GM18502 (cell line): ENCODE measurements around the gene ATP6AP1.
A peak's percentile ranks its signal among the peaks of the same experiment; 100 is the strongest.
"Not testable (repeated sequence)": the region's sequence is repeated elsewhere in the genome, so short reads cannot be mapped to it uniquely, and the experiment has no call there.

Experiments used
- ATAC-seq: cut with Tn5 transposase; IDR thresholded peaks from one replicate; pipeline ENCODE4 v1.9.1; 2021; ENCODE audit warnings: mild to moderate bottlenecking; ENCODE audit not compliant: unreplicated experiment, poor library complexity

ATP6AP1 gene, protein sequence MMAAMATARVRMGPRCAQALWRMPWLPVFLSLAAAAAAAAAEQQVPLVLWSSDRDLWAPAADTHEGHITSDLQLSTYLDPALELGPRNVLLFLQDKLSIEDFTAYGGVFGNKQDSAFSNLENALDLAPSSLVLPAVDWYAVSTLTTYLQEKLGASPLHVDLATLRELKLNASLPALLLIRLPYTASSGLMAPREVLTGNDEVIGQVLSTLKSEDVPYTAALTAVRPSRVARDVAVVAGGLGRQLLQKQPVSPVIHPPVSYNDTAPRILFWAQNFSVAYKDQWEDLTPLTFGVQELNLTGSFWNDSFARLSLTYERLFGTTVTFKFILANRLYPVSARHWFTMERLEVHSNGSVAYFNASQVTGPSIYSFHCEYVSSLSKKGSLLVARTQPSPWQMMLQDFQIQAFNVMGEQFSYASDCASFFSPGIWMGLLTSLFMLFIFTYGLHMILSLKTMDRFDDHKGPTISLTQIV

DNA sequence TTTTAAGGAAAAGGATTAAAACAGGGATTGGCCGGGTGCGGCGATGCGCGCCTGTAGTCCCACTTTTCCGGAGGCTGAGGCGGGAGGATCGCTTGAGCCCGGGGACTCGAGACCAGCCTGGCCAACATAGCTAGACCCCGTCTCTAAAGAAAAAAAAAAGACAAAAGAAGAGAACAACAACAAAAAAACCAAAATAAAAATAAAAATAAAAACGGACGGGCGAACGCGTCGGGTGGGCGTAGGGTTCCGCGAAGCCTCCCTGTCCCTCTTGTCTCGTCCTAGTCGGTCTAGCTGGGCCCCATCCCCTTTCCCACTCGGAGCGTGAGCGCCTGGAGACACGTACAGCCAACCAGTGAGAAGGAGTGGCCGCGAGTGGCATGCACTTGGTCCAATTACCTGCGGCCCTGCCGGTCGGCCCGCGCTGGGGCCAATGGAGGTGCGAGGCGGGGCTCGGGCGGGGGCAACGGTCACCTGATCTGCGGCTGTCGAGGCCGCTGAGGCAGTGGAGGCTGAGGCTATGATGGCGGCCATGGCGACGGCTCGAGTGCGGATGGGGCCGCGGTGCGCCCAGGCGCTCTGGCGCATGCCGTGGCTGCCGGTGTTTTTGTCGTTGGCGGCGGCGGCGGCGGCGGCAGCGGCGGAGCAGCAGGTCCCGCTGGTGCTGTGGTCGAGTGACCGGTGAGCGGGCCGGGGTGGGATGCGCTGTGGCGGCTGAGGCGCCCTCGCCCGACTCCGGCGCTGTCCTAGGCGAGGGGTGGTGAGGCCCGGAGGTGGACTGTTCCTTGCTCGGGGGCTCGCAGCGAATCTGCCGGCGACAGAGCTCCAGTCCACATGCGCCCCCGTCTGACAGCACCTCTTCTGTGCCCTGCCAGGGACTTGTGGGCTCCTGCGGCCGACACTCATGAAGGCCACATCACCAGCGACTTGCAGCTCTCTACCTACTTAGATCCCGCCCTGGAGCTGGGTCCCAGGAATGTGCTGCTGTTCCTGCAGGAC lies at the start of gene ATP6AP1:
ATP6AP1 (plus strand) TSS at position 502 of the 996 bp plus-strand sequence; CDS start at position 518, 16 bp downstream.
- ATAC-seq: peak; percentile 92

DNA sequence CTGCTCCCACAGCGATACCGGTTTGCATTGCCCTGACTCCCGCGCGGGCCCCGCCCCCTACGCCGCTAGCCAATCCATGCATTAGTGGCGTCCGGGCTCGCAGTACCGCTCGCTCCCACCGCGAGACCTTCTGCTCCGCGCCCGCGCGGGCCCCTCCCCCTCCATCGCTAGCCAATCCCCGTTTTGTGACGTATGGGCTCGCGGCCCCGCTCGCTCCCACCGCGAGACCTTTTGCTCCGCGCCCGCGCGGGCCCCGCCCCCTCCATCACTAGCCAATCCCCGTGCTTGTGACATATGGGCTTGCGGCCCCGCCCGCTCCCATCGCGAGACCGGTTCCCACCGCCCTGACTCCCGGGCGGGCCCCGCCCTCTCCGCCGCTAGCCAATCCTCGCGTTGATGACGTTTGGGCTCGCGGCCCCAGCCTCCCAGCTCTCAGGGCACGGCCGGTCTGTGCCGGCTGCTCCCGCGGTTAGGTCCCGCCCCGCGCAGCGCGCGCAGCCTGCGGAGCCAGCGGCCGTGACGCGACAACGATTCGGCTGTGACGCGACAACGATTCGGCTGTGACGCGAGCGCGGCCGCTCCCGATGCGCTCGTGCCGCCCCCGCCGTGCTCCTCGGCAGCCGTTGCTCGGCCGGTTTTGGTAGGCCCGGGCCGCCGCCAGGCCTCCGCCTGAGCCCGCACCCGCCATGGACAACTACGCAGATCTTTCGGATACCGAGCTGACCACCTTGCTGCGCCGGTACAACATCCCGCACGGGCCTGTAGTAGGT lies 49.5 kb upstream of the ATP6AP1 start, which contains the start of gene EMD:
EMD (plus strand) TSS at position 497 of the 770 bp plus-strand sequence; CDS start at position 687, 190 bp downstream.
- ATAC-seq: peak; percentile 82

DNA sequence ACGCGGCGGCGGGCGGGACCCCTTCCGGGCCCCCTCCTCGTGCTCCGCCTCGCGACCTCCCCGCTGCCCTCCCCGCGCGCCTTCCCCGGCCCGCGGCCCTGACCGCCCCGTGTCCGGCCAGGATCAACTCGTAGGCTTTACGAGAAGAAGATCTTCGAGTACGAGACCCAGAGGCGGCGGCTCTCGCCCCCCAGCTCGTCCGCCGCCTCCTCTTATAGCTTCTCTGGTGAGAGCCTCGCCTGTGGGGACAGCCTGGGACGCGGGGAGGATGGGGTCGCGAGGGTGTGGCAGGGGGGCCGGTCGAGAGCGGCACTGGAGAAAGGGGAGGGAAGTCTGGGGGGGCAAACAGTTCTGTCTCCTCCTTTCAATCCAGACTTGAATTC lies 48.9 kb upstream of the ATP6AP1 start:
- ATAC-seq: no peak

DNA sequence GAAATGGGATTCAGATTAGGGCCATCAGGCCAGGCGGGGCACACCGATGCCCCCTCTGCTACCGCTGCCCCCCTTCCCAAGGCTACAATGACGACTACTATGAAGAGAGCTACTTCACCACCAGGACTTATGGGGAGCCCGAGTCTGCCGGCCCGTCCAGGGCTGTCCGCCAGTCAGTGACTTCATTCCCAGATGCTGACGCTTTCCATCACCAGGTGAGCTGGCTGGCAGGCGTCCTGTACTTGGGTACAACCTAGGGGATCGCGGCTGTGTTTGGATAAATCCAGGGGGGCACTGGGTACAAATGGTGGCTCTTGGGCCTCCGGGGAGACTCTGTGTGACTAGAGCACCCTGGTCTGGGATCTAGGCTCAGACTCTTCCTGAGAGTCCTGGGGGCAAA lies 48.3 kb upstream of the ATP6AP1 start:
- no peak for ATAC-seq

DNA sequence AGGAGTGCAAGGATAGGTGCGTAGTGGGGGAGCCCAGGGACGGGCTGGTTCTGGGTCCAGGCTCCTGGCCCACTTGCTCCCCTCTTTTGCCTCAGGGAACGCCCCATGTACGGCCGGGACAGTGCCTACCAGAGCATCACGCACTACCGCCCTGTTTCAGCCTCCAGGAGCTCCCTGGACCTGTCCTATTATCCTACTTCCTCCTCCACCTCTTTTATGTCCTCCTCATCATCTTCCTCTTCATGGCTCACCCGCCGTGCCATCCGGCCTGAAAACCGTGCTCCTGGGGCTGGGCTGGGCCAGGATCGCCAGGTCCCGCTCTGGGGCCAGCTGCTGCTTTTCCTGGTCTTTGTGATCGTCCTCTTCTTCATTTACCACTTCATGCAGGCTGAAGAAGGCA lies 47.7 kb upstream of the ATP6AP1 start:
- no peak for ATAC-seq

DNA sequence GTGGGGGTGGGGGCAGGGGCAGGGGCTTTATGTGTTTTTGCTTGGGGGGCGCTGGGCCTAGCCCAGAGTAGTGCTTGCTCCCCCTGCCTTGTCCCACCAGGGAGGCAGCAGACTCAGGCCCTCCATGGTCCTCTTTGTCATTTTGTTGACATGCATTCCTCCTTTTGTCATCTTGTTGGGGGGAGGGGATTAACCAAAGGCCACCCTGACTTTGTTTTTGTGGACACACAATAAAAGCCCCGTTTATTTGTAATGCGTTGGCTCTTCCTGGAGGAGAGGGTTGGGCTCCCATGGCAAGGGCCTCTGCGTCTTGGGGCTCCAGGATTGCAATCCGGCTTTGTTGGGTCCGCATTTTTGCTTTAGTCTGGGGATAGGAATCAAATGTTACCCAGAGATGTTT lies 47.2 kb upstream of the ATP6AP1 start:
- no peak for ATAC-seq

DNA sequence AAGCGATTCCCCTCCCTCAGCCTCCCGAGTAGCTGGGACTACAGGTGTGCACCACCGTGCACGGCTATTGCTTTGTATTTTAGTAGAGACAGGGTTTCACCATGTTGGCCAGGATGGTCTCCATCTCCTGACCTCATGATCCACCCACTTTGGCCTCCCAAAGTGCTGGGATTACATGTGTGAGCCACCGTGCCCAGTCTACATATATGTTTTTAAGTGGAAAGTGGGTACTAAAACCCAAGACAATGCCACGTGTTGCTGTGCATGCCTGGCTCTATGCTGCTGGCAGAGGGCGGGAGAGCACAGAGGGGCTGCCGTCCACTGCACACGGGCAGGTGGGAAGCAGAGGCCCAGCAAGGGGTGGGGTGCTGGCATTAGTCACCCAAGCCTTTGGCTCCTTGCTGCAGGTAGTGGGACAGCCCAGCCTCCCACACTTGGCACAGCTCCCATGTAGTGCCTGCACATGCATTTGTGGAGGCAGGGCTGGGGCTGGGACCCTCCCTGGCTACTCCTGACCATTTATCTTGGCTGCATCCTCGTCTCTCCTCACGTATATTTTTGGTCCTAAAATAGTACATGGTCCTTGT lies 45.9 kb upstream of the ATP6AP1 start:
- no peak for ATAC-seq

DNA sequence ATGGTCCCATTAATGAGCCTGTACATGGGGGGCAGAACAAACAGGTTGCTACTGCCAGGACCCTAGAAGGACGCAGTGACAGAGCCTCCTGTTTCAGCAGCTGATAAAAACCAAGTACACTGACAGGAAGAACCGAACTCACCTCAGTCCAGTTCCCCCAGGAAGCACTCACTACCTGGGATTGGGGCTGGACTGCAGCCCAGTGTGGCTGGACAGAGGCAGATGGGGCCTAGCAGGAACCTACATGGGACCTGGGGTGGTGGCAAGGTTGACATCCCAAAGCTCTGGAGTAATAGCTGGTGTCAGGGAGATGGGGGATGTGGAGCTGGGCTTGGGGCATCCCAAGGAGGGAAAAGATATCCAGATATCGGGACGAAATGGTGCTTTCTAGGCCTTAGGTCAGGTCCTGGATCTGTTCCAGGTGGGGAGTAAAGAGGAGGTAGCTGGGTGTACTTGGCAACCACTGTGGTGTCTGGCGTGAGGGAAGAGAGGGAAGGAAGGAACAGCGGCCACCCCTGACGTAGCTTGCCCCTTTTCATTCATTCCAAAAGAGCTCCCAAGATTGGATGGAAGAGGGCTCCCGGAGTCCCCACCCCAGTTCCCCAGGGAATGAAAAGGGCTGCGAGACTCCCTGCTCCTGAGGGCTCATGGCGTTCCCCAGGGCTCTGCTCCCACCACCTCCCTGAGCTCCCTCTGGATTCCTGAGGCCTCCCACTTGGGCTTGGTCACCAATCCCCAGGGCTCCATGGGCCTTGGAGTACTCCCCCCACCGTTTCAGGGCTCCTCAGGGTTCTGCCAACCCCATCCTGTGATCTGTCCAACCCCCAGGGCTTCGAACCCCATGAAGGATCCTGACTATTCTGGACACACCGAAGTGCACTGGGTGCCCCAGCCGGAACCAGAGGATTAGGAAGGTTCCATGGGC lies 44.9 kb upstream of the ATP6AP1 start:
- ATAC-seq: no peak

DNA sequence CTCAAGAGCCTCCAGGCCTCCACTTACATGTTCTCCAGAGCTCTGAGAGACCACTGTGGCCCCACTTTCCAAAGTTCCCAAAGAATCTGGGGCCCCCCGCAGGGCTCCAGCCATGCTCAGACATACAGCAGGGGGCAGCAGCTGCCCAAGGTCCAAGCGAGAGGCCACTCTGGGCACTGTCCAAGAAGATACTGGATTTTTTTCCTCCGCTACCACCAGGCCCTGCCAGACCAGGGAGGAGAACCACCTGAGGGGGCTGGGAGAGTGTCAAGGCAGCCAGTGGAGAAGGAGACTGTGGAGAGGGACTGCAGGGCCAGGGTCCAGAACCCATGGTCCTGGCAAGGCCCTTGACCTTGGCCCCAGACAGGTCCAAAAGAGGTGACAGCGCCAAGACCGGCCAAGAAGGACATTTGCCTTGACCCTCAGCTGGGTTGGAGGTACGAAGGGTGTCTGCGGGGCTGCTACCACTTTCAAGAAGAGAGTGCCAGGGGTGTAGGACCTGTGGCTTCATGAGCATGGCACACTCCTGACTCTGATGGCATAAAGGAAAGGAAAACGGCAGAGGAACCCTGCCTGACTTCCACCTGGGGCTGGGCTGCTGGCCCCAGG lies 44.1 kb upstream of the ATP6AP1 start:
- no peak for ATAC-seq

DNA sequence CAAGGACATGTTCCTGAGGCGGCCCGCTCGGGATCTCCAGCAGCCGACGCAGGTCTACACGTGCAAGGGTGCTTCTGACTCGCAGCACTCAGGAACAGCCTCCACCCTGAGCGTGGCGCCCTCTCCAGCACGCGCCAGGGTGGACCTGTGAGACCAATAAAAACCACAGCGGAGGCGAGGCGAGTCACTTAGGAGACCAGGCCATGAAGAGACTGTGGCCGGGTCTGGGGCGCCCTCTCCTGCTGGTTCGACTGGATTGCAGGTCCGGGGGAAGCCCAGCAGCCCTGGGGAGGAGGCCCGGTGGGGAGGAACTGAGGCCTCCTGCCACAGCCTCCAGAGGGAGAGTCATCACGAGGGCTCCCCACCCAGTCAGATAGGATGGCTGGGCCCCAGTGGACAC lies 40.4 kb upstream of the ATP6AP1 start:
- ATAC-seq: peak; percentile 29

DNA sequence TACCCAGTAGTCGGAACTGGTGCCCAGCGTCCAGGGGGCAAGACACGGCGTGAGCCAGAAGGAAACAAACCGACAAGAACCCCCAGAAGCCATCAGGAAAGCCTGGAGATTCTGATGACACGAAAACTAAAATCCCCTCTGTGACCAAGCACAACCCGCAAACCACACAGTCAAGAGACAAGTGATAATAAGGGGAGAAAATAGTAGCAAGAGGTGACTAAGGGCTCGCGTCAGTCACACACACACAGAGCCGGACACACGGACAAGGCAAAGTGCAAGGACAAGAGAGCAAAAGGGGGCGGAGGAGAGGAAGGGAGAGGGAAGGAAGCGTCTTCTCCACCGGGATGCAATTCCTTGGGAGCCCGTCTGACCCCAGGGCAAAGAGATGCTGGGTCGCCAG lies 39.8 kb upstream of the ATP6AP1 start:
- ATAC-seq: not testable (repeated sequence)

DNA sequence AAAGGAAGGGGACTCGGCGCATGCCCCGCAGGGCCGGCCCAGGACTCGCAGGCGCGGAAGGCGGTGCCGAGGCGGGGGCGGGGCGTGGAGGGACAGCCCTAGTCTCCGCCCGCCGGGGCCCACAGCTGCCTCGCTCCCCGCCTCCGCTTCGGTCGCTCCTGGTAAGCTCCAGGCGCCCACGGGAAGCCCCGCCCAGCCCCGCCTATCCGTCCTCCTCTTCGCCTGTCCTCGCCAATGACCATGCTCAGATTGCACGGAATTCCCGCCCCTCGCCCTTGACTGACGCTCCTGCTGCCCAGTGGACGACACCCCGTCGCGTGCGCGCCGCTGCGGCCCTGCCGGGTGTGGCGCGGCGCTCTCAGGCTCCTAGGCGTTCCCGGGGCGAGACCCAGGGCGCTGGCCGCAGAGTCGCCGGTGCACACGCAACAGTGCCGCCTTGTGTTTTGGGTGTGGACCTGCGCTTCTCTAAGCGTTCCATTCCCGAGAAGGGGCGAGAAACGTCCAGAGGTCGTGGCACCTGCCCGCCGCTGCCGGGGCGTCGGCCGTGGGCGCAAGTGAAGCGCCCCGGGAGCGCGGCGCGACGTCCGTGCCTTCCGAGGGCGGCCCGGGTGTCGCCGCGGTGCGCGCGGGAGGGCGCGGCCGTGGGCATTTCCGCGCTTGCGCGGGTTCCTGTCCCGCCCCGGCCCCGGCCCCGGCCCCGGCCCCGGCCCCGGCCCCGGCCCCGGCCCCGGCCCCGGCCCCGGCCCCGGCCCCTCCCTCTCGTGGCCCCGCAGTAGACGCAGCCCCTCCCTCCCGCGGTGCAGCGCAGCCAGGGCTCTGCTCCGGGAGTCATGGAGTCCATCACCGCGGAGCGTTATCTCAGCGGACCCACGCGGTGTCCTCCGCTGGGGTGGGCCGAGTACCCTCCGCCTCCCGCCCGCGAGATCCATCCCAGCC lies 38.4 kb upstream of the ATP6AP1 start:
- ATAC-seq: peak; percentile 69

DNA sequence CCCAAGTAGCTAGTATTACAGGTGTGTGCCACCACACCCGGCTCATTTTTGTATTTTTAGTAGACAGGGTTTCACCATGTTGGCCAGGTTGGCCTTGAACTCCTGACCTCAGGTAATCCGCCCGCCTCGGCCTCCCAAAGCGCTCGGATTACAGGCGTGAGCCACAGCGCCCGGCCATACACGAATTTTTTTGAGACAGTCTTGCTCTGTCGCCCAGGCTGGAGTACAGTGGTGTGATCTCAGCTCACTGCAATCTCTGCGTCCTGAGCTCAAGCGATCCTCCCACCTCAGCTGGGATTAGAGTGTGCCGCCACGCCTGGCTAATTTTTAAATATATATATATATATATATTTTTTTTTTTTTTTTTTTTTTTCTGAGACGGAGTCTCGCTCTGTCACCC lies 32.1 kb upstream of the ATP6AP1 start:
- ATAC-seq: not testable (repeated sequence)

DNA sequence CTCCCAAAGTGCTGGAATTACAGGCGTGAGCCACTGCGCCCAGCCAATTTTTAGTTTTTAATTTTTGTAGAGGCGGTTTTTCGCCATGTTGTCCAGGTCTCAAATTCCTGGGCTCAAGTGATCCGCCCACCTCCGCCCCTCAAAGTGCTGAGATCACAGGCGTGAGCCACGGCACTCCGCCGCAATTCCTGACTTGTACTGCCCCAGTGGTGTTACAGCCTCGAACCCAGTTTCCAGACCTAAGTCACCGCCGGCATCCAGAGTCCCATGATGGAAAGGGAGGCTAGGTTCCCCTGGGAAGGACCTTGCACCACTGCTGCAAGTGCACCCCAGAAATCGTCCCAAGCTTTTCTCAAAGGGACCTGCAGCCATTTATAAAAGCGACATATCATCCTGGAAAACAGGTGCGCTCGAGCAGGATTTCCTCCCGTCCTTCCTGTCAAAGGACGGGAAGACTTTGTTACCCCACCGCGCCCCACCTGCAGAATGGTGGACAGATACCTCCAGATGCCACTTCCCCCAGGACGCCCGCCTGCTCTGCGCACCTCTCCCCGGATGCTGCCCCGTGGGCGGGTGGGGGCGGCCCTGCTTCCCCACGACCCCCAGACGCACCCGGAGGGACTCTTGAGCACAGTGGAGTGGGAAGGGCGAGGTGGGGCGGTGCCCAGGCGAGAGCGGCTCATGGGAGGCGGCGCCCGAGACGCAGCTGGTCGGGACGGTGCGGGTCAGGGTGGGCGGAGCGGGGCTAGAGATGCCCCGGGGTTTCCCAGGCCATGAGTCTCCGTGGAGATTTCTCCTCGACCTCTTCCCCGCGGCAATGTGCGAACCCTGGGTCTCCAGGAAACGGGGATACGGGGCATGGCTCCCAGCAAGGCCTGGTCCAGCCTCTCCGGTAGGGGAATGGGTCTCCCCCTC lies 31.2 kb upstream of the ATP6AP1 start:
- peak; percentile 52 for ATAC-seq

DNA sequence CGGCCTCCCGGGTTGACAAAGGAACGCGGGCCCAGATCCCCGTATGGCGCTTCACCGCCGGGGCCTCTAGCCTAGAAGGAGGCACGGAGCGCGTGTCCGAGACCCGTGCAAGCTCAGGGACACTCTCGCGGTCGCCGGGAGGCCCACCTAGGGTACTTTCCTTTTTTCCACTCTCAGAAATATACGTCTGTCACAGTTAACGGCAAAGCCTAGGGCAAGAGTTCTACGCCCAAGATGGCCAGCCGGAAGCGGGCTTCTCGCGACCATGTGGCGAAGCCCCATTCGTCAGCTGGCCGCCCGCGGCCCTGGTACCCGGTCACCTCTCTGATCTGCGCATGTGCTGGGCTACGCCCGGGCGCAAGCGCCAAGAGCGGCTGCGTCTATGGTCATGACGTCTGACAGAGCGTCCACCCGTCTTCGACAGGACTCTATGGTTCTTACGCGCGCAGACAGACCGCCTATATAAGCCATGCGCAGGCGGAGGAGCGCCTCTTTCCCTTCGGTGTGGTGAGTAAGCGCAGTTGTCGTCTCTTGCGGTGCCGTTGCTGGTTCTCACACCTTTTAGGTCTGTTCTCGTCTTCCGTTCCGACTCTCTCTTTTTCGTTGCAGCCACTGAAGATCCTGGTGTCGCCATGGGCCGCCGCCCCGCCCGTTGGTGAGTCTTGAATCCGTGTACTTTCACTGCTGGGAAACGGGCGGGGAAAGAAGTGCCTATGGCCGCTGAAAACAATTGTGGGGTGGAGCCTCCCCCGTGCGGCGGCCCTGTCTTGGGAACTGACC lies 30.4 kb upstream of the ATP6AP1 start, which contains the start of gene RPL10:
RPL10 (plus strand) TSS at position 490 of the 780 bp plus-strand sequence; CDS start at position 633, 143 bp downstream.
- peak; percentile 68 for ATAC-seq
